Astrocyte (in vitro differentiated cells and primary cell): ENCODE data around the gene ITGA2.

ENCODE experiments used
- CTCF ChIP-seq: IDR thresholded peaks from 2 replicates; pipeline ENCODE4 v1.5.1; 2011; ENCODE audit warnings: low read depth, mild to moderate bottlenecking, inconsistent platforms, low read length, moderate library complexity; ENCODE audit not compliant: insufficient read depth
- EZH2 ChIP-seq: IDR thresholded peaks from 2 replicates; pipeline ENCODE4 v1.6.1; 2012; ENCODE audit warnings: mild to moderate bottlenecking, low read length, inconsistent platforms; ENCODE audit not compliant: insufficient read depth

GRCh38 chr5:53112909-53113308 is 123.8 kb downstream of the ITGA2 start:
- TF ChIP-seq CTCF (no peak), EZH2 (no peak)
